ENCODE data around the gene CLDN6. TPM values are rescaled to one million over a fixed set of nuclear protein-coding genes. Genes with fewer than 3 reads are reported as not detected.

The CLDN6 gene
- total and polyA plus RNA-seq, 9 of the 15 experiments (the other 6 are each of a cell fraction or from before 2014, with no cell fraction given) = 0.22 to 0.75 (median 0.38) TPM; not detected in 3

DNA sequence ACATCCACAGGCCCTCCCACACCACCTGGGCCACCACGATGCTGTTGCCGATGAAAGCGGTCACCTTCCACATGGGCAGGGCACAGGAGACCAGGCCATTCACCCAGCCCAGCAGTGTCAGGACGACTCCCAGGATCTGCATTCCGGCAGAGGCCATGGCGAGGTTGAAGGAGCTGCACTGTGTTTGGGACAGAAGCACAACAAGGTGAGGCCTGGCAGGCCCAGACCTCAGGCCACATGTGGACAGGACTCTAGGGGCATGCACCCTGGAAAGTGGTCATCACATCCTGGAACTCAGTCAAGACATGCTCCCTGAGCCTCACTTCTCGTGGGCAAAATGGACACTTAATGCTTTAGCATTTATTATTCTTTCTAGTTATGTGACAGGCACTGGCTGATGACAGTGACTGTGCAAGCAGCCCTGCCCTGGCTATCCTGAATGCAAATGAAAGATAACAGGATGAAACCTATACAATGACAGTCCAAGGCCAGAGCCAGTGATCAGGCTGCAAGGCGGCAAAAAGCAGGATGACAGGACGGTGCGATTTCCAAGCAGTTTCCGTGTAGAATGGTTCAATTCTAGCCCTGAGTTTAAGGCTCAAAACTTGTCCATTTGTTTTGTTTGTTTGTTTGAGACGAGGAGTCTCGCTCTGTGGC, 2.0 kb downstream of the CLDN6 start (continued):
- TF ChIP-seq ZBTB7A (IDR thresholded peaks at IDR 0.05; ENCODE audit: borderline replicate concordance, control insufficient read depth, low read depth, low read length) (no peak), PHB2 (IDR thresholded peaks at IDR 0.05; ENCODE audit: low read depth) (no peak), ATF1 (CRISPR knock-in tag; IDR thresholded peaks at IDR 0.05) (no peak), ATF1 (tag; IDR thresholded peaks at IDR 0.05) (0 out of 2 replicates have a peak, but pooled peaks have one; percentile 10), ZNF143 (CRISPR knock-in tag; IDR thresholded peaks at IDR 0.05) (no peak), ARNT (IDR thresholded peaks at IDR 0.05) (no peak), DMBX1 (CRISPR knock-in tag; IDR thresholded peaks at IDR 0.05; ENCODE audit: borderline replicate concordance) (no peak), SMAD3 (CRISPR knock-in tag; conservative IDR thresholded peaks at IDR 0.05) (no peak), NR3C1 (CRISPR knock-in tag; IDR thresholded peaks at IDR 0.05) (no peak), GTF2A2 (tag; IDR thresholded peaks at IDR 0.05) (no peak)
- TF ChIP-seq, protein P1, sequence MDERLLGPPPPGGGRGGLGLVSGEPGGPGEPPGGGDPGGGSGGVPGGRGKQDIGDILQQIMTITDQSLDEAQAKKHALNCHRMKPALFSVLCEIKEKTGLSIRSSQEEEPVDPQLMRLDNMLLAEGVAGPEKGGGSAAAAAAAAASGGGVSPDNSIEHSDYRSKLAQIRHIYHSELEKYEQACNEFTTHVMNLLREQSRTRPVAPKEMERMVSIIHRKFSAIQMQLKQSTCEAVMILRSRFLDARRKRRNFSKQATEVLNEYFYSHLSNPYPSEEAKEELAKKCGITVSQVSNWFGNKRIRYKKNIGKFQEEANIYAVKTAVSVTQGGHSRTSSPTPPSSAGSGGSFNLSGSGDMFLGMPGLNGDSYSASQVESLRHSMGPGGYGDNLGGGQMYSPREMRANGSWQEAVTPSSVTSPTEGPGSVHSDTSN (CRISPR knock-in tag; IDR thresholded peaks at IDR 0.05; ENCODE audit: low read depth) = no peak
- TF ChIP-seq, protein P1 (tag; conservative IDR thresholded peaks at IDR 0.05; ENCODE audit: low read depth) = peak; percentile 48; the same call in 1 of the 2 replicates
- TF ChIP-seq, protein P2, sequence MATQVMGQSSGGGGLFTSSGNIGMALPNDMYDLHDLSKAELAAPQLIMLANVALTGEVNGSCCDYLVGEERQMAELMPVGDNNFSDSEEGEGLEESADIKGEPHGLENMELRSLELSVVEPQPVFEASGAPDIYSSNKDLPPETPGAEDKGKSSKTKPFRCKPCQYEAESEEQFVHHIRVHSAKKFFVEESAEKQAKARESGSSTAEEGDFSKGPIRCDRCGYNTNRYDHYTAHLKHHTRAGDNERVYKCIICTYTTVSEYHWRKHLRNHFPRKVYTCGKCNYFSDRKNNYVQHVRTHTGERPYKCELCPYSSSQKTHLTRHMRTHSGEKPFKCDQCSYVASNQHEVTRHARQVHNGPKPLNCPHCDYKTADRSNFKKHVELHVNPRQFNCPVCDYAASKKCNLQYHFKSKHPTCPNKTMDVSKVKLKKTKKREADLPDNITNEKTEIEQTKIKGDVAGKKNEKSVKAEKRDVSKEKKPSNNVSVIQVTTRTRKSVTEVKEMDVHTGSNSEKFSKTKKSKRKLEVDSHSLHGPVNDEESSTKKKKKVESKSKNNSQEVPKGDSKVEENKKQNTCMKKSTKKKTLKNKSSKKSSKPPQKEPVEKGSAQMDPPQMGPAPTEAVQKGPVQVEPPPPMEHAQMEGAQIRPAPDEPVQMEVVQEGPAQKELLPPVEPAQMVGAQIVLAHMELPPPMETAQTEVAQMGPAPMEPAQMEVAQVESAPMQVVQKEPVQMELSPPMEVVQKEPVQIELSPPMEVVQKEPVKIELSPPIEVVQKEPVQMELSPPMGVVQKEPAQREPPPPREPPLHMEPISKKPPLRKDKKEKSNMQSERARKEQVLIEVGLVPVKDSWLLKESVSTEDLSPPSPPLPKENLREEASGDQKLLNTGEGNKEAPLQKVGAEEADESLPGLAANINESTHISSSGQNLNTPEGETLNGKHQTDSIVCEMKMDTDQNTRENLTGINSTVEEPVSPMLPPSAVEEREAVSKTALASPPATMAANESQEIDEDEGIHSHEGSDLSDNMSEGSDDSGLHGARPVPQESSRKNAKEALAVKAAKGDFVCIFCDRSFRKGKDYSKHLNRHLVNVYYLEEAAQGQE (IDR thresholded peaks at IDR 0.05; ENCODE audit: borderline replicate concordance) = no peak
- TF ChIP-seq, protein P2 (CRISPR knock-in tag; IDR thresholded peaks at IDR 0.05; ENCODE audit: low read depth) = no peak
- TF ChIP-seq, protein P3, sequence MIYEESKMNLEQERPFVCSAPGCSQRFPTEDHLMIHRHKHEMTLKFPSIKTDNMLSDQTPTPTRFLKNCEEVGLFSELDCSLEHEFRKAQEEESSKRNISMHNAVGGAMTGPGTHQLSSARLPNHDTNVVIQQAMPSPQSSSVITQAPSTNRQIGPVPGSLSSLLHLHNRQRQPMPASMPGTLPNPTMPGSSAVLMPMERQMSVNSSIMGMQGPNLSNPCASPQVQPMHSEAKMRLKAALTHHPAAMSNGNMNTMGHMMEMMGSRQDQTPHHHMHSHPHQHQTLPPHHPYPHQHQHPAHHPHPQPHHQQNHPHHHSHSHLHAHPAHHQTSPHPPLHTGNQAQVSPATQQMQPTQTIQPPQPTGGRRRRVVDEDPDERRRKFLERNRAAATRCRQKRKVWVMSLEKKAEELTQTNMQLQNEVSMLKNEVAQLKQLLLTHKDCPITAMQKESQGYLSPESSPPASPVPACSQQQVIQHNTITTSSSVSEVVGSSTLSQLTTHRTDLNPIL (CRISPR knock-in tag; IDR thresholded peaks at IDR 0.05) = no peak
- TF ChIP-seq, protein P4, sequence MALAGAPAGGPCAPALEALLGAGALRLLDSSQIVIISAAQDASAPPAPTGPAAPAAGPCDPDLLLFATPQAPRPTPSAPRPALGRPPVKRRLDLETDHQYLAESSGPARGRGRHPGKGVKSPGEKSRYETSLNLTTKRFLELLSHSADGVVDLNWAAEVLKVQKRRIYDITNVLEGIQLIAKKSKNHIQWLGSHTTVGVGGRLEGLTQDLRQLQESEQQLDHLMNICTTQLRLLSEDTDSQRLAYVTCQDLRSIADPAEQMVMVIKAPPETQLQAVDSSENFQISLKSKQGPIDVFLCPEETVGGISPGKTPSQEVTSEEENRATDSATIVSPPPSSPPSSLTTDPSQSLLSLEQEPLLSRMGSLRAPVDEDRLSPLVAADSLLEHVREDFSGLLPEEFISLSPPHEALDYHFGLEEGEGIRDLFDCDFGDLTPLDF (CRISPR knock-in tag; IDR thresholded peaks at IDR 0.05) = no peak

Measured in K562 (cell line).